Subcutaneous abdominal adipose tissue (tissue), 5 donors: ENCODE measurements around the gene SBF2.
A peak's percentile ranks its signal among the peaks of the same experiment; 100 is the strongest.
"Not testable (repeated sequence)": the region's sequence is repeated elsewhere in the genome, so short reads cannot be mapped to it uniquely, and the experiment has no call there.

Experiments
- H3K27ac ChIP-seq: one replicate; pipeline ENCODE4 v1.7.0; 2013; ENCODE audit warnings: low read depth, mild to moderate bottlenecking, inconsistent platforms, low read length, moderate library complexity
- H3K27me3 ChIP-seq, 5 donors: one replicate each; pipeline ENCODE4 v1.7.0; 2013; ENCODE audit warnings: low read length in 5 of 5, inconsistent platforms in 1 of 5; ENCODE audit not compliant: control insufficient read depth in 5 of 5, insufficient read depth in 4 of 5
- H3K36me3 ChIP-seq, 5 donors: one replicate each; pipeline ENCODE4 v1.7.0; 2013; ENCODE audit warnings: low read length in 5 of 5; ENCODE audit not compliant: control insufficient read depth in 5 of 5, insufficient read depth in 5 of 5
- H3K4me1 ChIP-seq, 5 donors: one replicate each; pipeline ENCODE4 v1.7.0; 2013; ENCODE audit warnings: low read length in 5 of 5, mild to moderate bottlenecking in 3 of 5, moderate library complexity in 1 of 5; ENCODE audit not compliant: control insufficient read depth in 5 of 5, insufficient read depth in 5 of 5
- H3K4me3 ChIP-seq, 5 donors: one replicate each; pipeline ENCODE4 v1.7.0; 2013; ENCODE audit warnings: low read length in 5 of 5, low read depth in 1 of 5
- H3K9ac ChIP-seq, 5 donors: one replicate each; pipeline ENCODE4 v1.7.0; 2013; ENCODE audit warnings: low read length in 5 of 5, mild to moderate bottlenecking in 4 of 5, moderate library complexity in 3 of 5
- H3K9me3 ChIP-seq, 5 donors: one replicate each; pipeline ENCODE4 v1.7.0; 2013; ENCODE audit warnings: low read length in 5 of 5; ENCODE audit not compliant: control insufficient read depth in 5 of 5
- donor health status: healthy.
- donor health status: healthy.
- donor health status: healthy.
- donor health status: healthy.
- donor health status: healthy.

Gene SBF2

DNA sequence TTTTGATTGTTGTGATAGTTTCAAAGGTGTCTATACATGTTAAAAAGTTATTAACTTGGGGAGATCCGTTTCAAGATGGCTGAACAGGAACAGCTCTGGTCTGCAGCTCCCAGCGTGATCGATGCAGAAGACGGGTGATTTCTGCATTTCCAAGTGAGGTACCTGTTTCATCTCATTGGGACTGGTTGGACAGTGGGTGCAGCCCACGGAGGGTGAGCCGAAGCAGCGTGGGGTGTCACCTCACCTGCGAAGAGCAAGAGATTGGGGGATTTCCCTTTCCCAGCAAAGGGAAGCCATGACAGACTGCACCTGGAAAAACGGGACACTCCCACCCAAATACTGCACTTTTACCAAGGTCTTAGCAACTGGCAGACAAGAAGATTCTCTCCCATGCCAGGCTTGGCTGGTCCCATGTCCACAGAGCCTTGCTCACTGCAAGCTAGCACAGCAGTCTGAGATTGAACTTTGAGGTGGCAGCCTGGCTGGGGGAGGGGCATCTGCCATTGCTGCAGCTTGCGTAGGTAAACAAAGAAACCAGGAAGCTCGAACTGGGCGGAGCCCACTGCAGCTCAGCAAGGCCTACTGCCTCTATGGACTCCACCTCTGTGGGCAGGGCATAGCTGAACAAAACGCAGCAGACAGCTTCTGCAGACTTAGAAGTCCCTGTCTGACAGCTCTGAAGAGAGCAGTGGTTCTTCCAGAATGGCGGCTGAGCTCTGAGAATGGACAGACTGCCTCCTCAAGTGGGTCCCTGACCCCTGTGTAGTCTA is 363.3 kb downstream of the SBF2 start:
- H3K4me3 ChIP-seq, H3K9ac ChIP-seq, H3K9me3 ChIP-seq, H3K27ac ChIP-seq, H3K4me1 ChIP-seq, H3K27me3 ChIP-seq, H3K36me3 ChIP-seq: not testable (repeated sequence)

DNA sequence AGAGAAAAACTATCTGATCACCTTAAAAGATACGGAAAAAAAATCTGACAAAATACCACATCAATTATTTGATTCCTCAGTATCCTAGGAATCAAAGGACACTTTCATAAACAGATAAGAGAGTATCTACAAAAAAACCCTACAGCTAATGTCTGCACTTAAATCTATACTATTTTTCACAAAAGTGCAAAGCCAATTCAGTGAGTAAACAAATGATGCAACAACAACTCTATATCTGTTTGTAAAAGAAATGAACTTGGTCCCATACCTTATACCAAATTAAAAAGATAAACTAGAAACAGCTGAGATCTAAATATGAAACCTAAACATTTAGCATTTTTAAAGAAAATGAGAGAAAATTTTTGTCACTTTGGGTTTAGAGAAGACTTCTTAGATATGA is 366.3 kb downstream of the SBF2 start:
- Histone ChIP-seq H3K9ac (no peak overlapping the region), H3K27me3 (no peaks in the 10 kb centered on the region), H3K36me3 (peaks cover 0 to 8% (median 2%) of the 10 kb centered on the region in 5 donors)

DNA sequence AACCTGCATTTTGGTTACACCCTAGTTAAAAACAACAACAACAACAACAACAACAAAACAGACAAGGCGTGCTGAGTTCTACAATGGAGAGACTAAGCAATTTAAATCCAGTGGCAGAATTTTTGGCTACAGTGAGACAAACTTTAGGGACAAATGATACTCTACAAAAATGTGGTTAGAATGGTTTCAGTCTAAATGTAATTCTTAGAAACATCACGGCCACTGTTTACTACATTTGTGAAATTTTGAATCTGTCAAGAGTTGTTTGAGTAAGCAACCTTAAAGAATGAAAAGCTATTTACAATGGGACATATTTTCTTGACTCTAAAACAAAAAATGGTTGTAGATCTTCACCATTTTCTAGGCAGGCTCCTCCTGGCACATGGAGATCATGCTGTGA is 370.7 kb downstream of the SBF2 start:
- H3K9me3 ChIP-seq: no peaks in the 10 kb centered on the region
- no peak overlapping the region for H3K27ac ChIP-seq
- H3K4me1 ChIP-seq: peaks cover 0 to 11% (median 8%) of the 10 kb centered on the region in 5 donors
- no peaks in the 10 kb centered on the region for H3K27me3 ChIP-seq
- peak overlapping the region in 1 of 5 donors; percentile 15 for H3K4me3 ChIP-seq
- H3K36me3 ChIP-seq: no peaks in the 10 kb centered on the region
- H3K9ac ChIP-seq: no peak overlapping the region

More for the DNA sequence above, 366.3 kb downstream of the SBF2 start:
- H3K4me3 ChIP-seq: no peak overlapping the region
- H3K9me3 ChIP-seq: no peaks in the 10 kb centered on the region
- H3K4me1 ChIP-seq: peaks cover 0 to 9% (median 6%) of the 10 kb centered on the region in 5 donors
- H3K27ac ChIP-seq: no peak overlapping the region

DNA sequence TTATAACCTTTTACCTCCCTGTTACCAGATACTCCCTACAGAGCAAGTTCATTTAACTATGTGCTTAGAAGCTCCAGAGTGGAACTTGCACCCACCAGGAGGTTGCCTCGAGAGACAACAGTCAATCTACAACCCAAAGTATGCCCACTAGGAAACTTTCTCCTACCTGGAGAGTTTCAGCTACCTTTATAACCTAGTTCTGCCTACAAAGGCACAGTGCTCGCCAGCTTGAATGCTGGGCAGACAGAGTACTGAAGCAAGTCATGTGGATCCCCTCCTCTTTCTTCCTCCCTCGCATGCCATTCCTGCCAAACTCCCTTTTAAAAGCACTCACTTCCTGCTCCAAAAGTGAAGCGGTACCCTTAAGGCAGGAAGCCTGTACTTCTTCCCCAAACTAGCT is 371.2 kb downstream of the SBF2 start:
- Histone ChIP-seq H3K4me1 (peaks cover 0 to 11% (median 8%) of the 10 kb centered on the region in 5 donors), H3K27ac (no peak overlapping the region), H3K9ac (no peak overlapping the region), H3K27me3 (no peaks in the 10 kb centered on the region), H3K36me3 (no peaks in the 10 kb centered on the region), H3K4me3 (peak overlapping the region in 2 of 5 donors; percentile 15 to 30), H3K9me3 (no peaks in the 10 kb centered on the region)

DNA sequence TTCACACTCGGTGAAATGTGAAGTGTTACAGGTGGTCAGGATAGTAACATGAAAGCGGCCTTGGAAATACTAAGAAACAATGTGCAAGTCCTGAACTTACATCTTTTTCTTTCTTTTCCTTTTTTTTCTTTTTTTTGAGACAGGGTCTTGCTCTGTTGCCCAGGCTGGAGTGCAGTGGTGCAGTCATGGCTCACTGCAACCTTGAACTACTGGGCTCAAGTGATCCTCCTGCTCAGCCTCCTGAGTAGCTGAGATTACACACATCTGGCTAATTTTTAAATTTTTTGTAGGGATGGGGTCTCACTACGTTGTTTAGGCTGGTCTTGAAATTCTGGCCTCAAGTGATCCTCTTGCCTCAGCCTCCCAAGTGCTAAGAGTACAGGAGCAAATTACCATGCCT is 377.5 kb downstream of the SBF2 start:
- no peaks in the 10 kb centered on the region for H3K27me3 ChIP-seq
- H3K36me3 ChIP-seq: no peaks in the 10 kb centered on the region
- H3K4me3 ChIP-seq: no peak overlapping the region

DNA sequence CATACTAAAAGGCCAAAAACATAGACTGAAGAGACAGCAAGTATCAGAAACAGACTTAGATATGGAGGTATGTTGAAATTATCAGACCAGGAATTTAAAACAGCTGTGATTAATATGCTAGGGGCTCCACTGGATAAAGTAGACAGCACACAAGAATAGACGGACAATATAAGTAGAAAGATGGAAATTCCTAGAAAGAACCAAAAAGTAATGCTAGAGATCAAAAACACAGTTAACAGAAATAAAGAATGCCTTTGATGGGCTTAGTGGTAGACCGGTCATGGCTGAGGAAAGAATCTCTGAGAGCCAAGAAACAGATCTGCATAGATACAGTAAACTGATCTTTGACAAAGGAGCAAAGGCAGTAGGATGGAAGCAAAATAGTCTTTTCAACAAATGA is 380.0 kb downstream of the SBF2 start:
- Histone ChIP-seq H3K27ac (no peak overlapping the region), H3K9me3 (no peaks in the 10 kb centered on the region), H3K9ac (no peak overlapping the region), H3K4me1 (no peaks in the 10 kb centered on the region), H3K27me3 (no peaks in the 10 kb centered on the region), H3K4me3 (no peak overlapping the region), H3K36me3 (no peaks in the 10 kb centered on the region)

More for the DNA sequence above, 377.5 kb downstream of the SBF2 start:
- Histone ChIP-seq H3K4me1 (no peaks in the 10 kb centered on the region), H3K27ac (no peak overlapping the region), H3K9me3 (no peaks in the 10 kb centered on the region), H3K9ac (no peak overlapping the region)

DNA sequence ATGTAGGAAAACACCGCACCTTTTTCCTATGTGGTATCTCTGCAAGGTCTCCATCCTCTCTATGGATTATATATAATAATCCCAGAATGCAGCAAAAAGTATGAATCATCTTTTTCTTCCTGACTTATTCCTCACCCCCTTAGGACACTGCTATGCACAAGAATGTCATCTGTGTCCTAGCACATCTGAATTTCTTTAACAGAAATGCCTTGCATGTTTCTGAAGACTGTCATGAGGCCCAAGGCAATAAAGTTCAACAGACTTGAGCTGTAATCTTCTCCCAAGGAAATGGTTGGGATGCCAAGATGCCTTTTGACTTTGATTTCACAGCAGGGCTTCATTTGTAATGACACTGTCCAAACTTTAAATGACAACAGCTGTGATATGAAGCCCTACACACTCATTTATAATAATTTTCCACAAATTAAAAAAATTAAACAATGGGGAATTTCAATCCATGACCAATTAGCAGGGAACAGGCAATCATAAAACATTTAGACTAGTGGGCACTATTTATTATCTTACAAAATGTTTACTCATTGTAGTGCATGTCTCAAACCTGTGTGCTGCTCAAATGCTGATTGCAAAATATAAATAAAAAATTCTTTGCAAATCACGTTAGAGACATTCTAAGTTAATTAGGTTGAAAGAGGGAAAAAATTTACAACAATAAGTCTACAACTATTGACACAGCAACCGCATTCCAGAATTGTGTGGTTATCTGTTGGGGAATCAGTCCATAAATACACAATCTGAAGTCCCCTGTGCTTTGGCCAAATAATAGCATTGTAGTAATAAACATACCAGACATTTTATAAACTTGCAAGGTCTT is 387.8 kb downstream of the SBF2 start:
- Histone ChIP-seq H3K36me3 (peaks cover 0 to 2% (median 0%) of the 10 kb centered on the region in 5 donors), H3K4me1 (peaks cover 2 to 15% (median 13%) of the 10 kb centered on the region in 5 donors), H3K9ac (no peak overlapping the region), H3K27ac (peak overlapping the region; percentile 60), H3K27me3 (no peaks in the 10 kb centered on the region), H3K4me3 (no peak overlapping the region), H3K9me3 (no peaks in the 10 kb centered on the region)

DNA sequence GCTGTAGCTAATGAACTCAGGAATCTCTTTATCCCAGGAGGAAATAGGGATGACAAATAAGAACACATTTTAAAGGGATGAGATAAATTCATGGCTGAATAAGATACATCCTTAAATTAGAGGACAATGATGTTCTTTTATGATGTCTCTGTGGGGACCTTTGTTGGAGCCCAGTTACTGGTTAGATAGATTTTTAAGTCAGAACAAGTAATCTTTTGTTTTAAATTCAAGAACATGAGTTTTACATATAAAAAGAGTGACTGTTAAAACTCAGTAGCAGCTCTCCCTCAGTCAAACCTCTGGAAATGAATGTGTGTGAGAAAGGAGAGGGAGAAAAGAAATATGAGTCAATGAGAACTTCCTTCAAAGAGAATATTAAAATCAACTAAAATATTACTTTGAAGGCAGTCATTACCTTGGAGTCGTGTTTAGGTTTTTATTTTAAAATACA is 388.5 kb downstream of the SBF2 start:
- H3K9me3 ChIP-seq: no peaks in the 10 kb centered on the region
- peak overlapping the region; percentile 60 for H3K27ac ChIP-seq
- peaks cover 2 to 15% (median 13%) of the 10 kb centered on the region in 5 donors for H3K4me1 ChIP-seq
- no peak overlapping the region for H3K9ac ChIP-seq
- H3K4me3 ChIP-seq: no peak overlapping the region
- no peaks in the 10 kb centered on the region for H3K27me3 ChIP-seq
- peaks cover 0 to 2% (median 0%) of the 10 kb centered on the region in 5 donors for H3K36me3 ChIP-seq

DNA sequence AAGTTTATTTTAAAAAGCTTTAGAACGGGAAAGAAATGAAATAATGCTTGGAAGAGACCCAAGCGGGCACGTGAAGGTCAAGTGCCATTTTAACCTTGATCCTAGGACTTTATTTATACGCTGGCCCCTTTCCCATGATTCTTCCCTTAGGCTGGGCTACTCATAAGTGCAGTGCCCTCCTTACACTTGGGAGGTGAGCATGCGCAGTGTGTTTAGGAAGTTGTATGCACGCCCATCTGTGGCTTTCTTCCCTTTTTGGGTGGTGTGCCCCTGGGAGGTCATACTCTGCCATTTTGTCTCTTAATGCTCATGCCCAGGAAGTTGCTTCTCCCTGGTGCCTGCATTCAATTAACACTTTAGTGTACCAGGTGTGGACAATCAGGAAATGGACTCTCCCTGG is 390.4 kb downstream of the SBF2 start:
- peaks cover 2 to 15% (median 13%) of the 10 kb centered on the region in 5 donors for H3K4me1 ChIP-seq
- H3K9me3 ChIP-seq: no peaks in the 10 kb centered on the region
- H3K27me3 ChIP-seq: no peaks in the 10 kb centered on the region
- H3K36me3 ChIP-seq: peaks cover 0 to 2% (median 0%) of the 10 kb centered on the region in 5 donors
- no peak overlapping the region for H3K4me3 ChIP-seq
- H3K27ac ChIP-seq: no peak overlapping the region
- no peak overlapping the region for H3K9ac ChIP-seq

DNA sequence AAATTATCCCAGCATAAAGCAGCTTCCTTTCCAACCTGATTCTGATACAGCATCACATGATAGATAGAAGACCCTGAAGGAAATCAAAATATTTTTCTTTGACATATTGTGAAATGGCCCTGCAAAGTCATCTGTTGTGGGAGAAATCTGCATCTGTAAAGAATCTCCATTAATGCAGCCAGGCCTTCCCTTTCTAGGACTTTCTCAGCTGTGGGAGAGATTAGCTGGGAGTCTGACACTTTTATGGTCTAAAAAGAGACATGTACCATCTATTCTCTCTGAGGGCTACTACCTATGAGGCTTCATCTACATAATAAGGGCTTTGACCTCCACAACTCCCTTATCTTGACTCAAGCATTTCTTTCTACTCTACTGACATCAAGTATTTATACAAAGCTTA is 392.1 kb downstream of the SBF2 start:
- peaks cover 0 to 13% (median 10%) of the 10 kb centered on the region in 5 donors for H3K4me1 ChIP-seq
- H3K36me3 ChIP-seq: peaks cover 0 to 2% (median 0%) of the 10 kb centered on the region in 5 donors
- no peak overlapping the region for H3K27ac ChIP-seq
- no peak overlapping the region for H3K9ac ChIP-seq
- no peaks in the 10 kb centered on the region for H3K27me3 ChIP-seq
- no peak overlapping the region for H3K4me3 ChIP-seq
- no peaks in the 10 kb centered on the region for H3K9me3 ChIP-seq
